HG02588 (cell line): ENCODE data around the gene DOCK4.

Experiments used
- ATAC-seq: cut with Tn5 transposase; IDR thresholded peaks from one replicate; pipeline ENCODE4 v1.9.1; 2021; ENCODE audit warnings: mild to moderate bottlenecking, moderate library complexity; ENCODE audit not compliant: unreplicated experiment

DOCK4 gene

GRCh38 chr7:111784296-111784695, 421.9 kb downstream of the DOCK4 start:
- ATAC-seq, result no peak

DNA sequence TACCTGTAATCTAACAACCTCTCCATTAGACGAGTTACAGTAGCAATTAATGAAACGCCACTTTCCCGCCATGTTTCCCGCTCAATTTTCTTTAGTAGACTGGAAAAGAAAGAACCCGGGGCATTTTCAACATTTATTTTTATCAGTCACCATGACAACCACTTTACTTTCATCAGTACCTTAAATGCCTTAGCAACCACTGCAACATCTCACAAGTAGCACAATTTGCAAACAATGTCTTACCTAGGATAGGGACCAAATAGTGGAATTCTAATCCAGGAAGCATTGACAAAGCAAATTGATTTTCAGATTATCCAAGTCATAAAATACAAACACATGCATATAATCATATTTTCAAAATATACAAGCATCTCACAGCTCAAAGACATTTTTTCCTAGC, 422.3 kb downstream of the DOCK4 start:
- ATAC-seq, result no peak

DNA sequence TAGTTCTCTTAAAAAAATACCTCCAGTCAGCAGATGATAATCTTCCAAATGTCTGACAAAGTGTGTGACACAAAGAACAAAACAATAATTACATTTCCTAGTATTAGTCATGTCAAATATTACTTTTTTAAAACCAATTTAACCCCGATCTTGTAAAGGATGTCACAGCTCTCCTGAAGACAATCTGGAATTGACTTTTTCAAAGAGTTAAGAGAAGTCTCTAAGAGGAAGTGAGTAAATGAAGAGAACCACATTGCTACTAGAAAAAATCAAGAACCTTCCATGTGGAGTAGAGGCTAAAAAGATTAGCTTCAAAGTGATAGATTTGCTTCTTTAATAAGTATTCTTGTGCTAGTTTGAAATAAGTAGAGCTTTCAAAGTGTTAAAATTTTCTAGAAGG, 425.7 kb downstream of the DOCK4 start:
- ATAC-seq, result no peak

- ATAC-seq, result no peak
These were observed 431.0 kb downstream of the DOCK4 start for GRCh38 chr7:111775206-111775605.

GRCh38 chr7:111772716-111773115, 433.5 kb downstream of the DOCK4 start:
- ATAC-seq, result no peak

- ATAC-seq, result no peak
These were observed 434.6 kb downstream of the DOCK4 start for GRCh38 chr7:111771638-111772037.

DNA sequence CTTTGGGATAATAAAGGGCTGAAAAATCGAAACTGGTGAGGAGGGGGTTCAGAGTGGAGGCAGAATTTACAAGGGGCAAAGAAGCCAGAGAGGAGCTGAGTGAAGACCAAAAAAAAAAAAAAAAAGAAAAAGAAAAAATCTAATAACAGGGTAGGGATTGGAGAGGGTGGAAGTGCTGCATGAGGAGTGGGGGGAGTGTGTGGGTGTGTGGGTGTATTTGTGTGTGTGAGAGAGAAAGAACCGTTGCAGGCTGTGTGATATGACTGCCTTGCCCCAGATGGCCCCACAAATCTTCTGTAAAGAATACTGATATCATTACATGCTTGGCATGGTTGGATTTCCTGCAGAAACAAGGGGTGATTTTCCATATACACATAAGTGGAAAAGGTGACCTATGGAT, 436.1 kb downstream of the DOCK4 start:
- ATAC-seq, result no peak

GRCh38 chr7:111765751-111766643, 440.2 kb downstream of the DOCK4 start:
- no peak for ATAC-seq

- ATAC-seq, result no peak
These were observed 442.9 kb downstream of the DOCK4 start for GRCh38 chr7:111763221-111763801.

DNA sequence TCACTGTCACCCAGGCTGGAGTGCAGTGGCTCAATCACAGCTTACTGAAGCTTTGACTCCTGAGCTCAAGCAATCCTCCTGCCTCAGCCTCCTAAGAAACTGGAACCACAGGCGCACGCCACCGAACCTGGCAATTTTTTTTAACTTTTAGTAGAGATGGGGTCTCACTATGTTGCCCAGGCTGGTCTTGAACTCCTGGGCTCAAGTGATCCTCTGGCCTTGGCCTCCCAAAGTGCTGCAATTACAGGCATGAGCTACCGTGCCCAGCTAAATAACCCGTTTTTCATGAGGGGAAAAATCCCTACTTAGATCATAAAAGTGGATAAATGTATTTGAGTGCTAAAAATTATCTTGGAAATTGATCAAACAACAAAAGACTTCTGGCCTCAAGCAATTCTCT, 443.4 kb downstream of the DOCK4 start:
- no peak for ATAC-seq

DNA sequence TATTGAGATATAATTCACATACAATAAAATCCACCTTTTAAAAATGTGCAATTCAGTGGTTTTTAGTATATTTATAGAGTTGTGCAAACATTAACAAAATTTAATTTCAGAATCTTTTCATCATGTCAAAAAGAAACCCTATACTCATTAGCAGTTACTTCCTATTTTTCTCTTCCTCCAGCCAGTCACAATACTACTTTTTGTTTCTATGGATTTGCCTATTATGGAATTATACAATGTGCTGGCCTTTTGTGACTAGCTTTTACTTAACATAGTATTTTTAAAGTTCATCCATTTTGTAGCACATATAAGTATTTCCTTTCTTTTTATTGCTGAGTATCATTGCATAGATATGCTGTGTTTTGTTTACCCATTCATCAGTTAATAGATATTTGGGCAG, 444.0 kb downstream of the DOCK4 start:
- no peak for ATAC-seq

- no peak for ATAC-seq
These were observed 446.2 kb downstream of the DOCK4 start for GRCh38 chr7:111760043-111760442.

- no peak for ATAC-seq
These were observed 447.9 kb downstream of the DOCK4 start for GRCh38 chr7:111758332-111758731.

GRCh38 chr7:111756687-111757178, 449.5 kb downstream of the DOCK4 start:
- ATAC-seq, result no peak

- ATAC-seq, result no peak
These were observed 450.8 kb downstream of the DOCK4 start for GRCh38 chr7:111755383-111755782.

DNA sequence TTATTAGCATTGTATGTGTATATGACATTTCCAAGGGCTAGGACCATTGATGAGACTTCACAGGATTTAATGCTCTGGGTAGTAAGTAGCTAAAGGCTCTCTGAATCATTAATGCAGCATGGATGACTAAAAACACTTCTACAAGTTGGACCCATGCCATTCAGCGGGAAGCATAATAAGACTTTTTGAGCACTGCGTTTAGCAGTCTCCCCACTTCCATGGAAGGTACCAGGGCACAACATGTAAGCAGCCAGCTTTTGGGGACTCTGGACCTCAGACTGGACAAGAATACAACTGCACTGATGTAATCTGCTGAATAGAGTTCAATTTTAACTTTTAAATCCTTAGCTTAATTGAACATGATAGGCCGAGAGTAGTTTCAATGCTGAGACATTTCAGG, 452.2 kb downstream of the DOCK4 start:
- no peak for ATAC-seq

DNA sequence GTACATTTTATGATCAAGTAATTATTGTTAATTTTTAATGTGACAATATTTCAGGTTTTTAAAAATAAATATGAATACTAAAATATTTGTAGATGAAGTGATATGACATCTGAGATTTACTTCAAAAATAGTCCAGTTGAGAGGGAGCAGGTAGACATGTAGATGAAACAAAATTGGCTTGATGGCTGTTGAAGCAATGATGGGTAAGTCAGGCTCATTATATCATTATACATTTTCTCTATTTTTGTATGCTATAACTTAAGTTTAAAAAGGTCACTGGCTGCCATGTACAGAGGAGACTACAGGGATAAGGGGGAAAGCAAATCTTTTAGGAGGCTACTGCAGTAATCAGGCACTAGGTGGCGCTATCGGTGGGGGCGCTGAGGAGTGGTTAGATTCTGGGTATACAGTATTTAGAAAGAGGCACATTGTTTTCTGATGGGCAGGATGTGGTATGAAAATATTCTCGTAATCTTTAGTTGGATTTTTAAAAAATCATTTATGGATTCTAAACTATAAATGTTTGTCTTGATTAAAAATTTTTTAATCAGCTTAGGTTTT, 454.1 kb downstream of the DOCK4 start:
- peak; percentile 87 for ATAC-seq

GRCh38 chr7:111750878-111751277, 455.3 kb downstream of the DOCK4 start:
- ATAC-seq, result no peak

DNA sequence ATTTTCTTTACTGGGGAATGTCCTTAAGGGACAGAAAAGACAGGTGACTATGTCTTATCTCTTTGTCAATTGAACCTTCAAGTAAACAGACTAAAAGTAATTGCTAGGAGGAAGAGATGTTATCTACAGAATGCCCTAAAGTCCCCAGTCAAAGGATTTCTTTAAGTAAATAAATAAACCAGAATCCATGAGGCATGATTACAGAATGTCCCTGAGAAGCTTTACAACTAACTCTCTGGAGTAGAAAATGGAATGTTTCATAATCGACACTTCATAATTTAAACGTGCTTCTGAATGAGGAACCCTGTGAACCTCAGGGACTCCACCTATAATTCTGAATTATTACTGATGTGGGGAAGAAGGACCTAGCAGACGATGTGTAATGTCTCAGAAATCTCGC, 456.0 kb downstream of the DOCK4 start:
- no peak for ATAC-seq

DNA sequence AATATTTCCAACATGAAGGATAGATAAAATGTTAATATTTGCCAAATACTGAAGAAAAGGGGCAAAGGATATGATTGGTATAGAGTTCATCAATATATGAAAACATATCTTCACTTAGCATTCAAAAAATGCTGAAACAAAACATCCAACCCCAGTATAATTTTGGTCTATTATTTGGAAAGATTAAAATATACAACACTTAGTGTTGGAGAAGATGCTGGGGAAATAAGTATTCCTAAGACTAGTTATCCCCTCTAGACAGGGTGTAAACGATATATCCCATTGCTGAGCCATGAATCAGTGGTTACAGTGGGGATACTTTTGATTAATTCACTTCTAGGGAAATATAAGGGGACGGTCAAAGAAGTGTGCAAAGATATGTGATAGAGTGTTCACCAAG, 456.6 kb downstream of the DOCK4 start:
- ATAC-seq, result no peak

DNA sequence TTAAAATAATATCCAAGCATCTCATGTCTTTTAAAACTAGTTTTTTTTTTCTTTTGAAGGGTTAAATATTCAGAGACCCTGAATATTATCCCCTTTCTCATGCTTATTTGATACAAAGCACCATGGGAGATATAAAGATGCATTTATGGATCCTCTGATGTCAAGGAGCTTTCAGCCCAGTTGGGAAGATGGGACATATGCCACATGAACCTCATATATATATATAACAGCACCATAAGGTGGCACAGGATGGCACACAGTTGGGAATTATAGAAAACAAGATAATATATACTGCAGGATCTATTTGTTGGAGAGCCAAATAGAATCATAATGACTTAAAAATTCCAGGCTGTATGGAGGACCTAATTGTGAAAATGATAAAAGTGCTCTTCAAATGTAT, 458.5 kb downstream of the DOCK4 start:
- ATAC-seq, result no peak

- ATAC-seq, result no peak
These were observed 459.2 kb downstream of the DOCK4 start for GRCh38 chr7:111746950-111747349.
